SU-DHL-6 (cell line): Measurements from ENCODE around the gene HES4.
A peak's percentile ranks its signal among the peaks of the same experiment; 100 is the strongest.
"Not testable (repeated sequence)": the region's sequence is repeated elsewhere in the genome, so short reads cannot be mapped to it uniquely, and the experiment has no call there.

Experiments used
- H2AFZ ChIP-seq: fragments of 200-600 bp; sonication (generic); 2 replicates; pipeline ENCODE4 v1.6.1; 2014; ENCODE audit warnings: low read depth, mild to moderate bottlenecking, moderate library complexity, mixed read lengths, antibody characterized with exemption, low read length; ENCODE audit not compliant: severe bottlenecking
- H3F3A ChIP-seq: fragments of 200-600 bp; shearing (Covaris generic); 2 replicates; pipeline ENCODE4 v1.6.0; 2016; ENCODE audit warnings: antibody characterized with exemption, mild to moderate bottlenecking; ENCODE audit not compliant: insufficient read depth
- H3K27ac ChIP-seq: fragments of 200-600 bp; sonication (generic); 2 replicates; pipeline ENCODE4 v1.5.1; 2016; ENCODE audit warnings: low read depth, mild to moderate bottlenecking, low read length, moderate library complexity, mixed read lengths
- H3K27me3 ChIP-seq: fragments of 200-600 bp; sonication (generic), shearing (Covaris generic); 2 replicates; pipeline ENCODE4 v1.6.0; 2014; ENCODE audit warnings: mild to moderate bottlenecking, low read length
- H3K36me3 ChIP-seq: fragments of 200-600 bp; sonication (generic); 2 replicates; pipeline ENCODE4 v1.6.1; 2014; ENCODE audit warnings: mild to moderate bottlenecking, low read length, mixed read lengths
- H3K4me2 ChIP-seq: fragments of 300-600, 200-600 bp; shearing (Covaris generic), sonication (generic); 2 replicates; pipeline ENCODE4 v1.6.0; 2014; ENCODE audit warnings: low read length, low read depth, mild to moderate bottlenecking; ENCODE audit not compliant: poor library complexity, severe bottlenecking
- H3K4me3 ChIP-seq: fragments of 200-600 bp; sonication (generic); 2 replicates; pipeline ENCODE4 v1.5.1; 2014; ENCODE audit warnings: antibody characterized with exemption, low read length, mild to moderate bottlenecking, mixed read lengths; ENCODE audit not compliant: insufficient read depth, poor library complexity, severe bottlenecking
- H3K79me2 ChIP-seq: fragments of 200-600 bp; sonication (generic); 2 replicates; pipeline ENCODE4 v1.6.1; 2014; ENCODE audit warnings: mild to moderate bottlenecking, low read length, moderate library complexity; ENCODE audit not compliant: insufficient read depth
- H3K9ac ChIP-seq: fragments of 200-600 bp; sonication (generic); 2 replicates; pipeline ENCODE4 v1.7.0; 2014; ENCODE audit warnings: mild to moderate bottlenecking, low read length
- H3K9me2 ChIP-seq: fragments of 200-600 bp; sonication (generic); replicated peaks from 2 replicates; pipeline ENCODE4 v1.6.1; 2014; ENCODE audit warnings: low read length; ENCODE audit not compliant: insufficient read depth
- H3K9me3 ChIP-seq: fragments of 200-600 bp; sonication (generic); 2 replicates; pipeline ENCODE4 v1.6.1; 2014; ENCODE audit warnings: low read length, mixed read lengths; ENCODE audit not compliant: insufficient read depth
- H4K20me1 ChIP-seq: fragments of 200-600 bp; sonication (generic); 2 replicates; pipeline ENCODE4 v1.6.1; 2014; ENCODE audit warnings: low read depth, mild to moderate bottlenecking, antibody characterized with exemption, low read length, moderate library complexity, mixed read lengths
- EZH2phosphoT487 ChIP-seq: fragments of 200-600 bp; sonication (generic), shearing (Covaris generic); conservative IDR thresholded peaks from 2 replicates; pipeline ENCODE4 v1.6.1; 2018; ENCODE audit warnings: mild to moderate bottlenecking, antibody characterized with exemption, low read length, moderate library complexity, mixed read lengths
- TF ChIP-seq, protein P1 (sequence below): fragments of 200-600 bp; sonication (generic); IDR thresholded peaks from one replicate; pipeline ENCODE4 v1.5.1; 2017; ENCODE audit warnings: antibody characterized with exemption, mild to moderate bottlenecking, low read length, moderate library complexity; ENCODE audit not compliant: insufficient read depth, poor library complexity, severe bottlenecking

Gene HES4

DNA sequence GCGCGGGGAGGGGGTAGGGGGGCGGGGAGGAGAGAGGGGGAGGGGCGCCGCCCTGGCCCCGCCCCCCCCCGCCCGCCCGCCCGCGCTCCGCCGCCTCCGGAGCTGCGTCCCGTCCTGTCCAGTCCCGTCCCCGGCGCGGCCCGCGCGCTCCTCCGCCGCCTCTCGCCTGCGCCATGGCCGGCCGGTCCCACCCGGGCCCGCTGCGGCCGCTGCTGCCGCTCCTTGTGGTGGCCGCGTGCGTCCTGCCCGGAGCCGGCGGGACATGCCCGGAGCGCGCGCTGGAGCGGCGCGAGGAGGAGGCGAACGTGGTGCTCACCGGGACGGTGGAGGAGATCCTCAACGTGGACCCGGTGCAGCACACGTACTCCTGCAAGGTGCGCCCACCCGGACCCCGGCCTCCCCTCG lies 20.1 kb upstream of the HES4 start, which contains the start of gene AGRN:
Gene AGRN (plus strand): TSS at position 121 of the 405 bp plus-strand sequence. CDS start 53 bp downstream, at position 174.
- Histone ChIP-seq H3K27ac (no peak within 1 kb of the TSS), H3K9me2 (no peaks in the 10 kb centered on the region), H2AFZ (no peak within 1 kb of the TSS), H3K9me3 (no peaks in the 10 kb centered on the region), H3K4me2 (peak within 1 kb of the TSS; percentile 40), H3K36me3 (no peaks in the 10 kb centered on the region), H4K20me1 (no peaks in the 10 kb centered on the region), H3K4me3 (peak within 1 kb of the TSS; percentile 52), H3F3A (no peaks in the 10 kb centered on the region), H3K9ac (no peak within 1 kb of the TSS), H3K27me3 (no peaks in the 10 kb centered on the region), H3K79me2 (no peaks in the 10 kb centered on the region)
- TF ChIP-seq, protein P1, sequence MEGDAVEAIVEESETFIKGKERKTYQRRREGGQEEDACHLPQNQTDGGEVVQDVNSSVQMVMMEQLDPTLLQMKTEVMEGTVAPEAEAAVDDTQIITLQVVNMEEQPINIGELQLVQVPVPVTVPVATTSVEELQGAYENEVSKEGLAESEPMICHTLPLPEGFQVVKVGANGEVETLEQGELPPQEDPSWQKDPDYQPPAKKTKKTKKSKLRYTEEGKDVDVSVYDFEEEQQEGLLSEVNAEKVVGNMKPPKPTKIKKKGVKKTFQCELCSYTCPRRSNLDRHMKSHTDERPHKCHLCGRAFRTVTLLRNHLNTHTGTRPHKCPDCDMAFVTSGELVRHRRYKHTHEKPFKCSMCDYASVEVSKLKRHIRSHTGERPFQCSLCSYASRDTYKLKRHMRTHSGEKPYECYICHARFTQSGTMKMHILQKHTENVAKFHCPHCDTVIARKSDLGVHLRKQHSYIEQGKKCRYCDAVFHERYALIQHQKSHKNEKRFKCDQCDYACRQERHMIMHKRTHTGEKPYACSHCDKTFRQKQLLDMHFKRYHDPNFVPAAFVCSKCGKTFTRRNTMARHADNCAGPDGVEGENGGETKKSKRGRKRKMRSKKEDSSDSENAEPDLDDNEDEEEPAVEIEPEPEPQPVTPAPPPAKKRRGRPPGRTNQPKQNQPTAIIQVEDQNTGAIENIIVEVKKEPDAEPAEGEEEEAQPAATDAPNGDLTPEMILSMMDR = no peak
- no peak for TF ChIP-seq EZH2phosphoT487

- Histone ChIP-seq H3K9ac (no peak overlapping the region), H3K9me3 (no peaks in the 10 kb centered on the region), H3K9me2 (no peaks in the 10 kb centered on the region), H3F3A (no peaks in the 10 kb centered on the region), H4K20me1 (no peaks in the 10 kb centered on the region), H2AFZ (no peak overlapping the region), H3K4me3 (peak overlapping the region; percentile 52), H3K36me3 (no peaks in the 10 kb centered on the region), H3K79me2 (no peaks in the 10 kb centered on the region), H3K4me2 (peak overlapping the region; percentile 40), H3K27me3 (no peaks in the 10 kb centered on the region), H3K27ac (no peak overlapping the region)
- TF ChIP-seq, protein P1 = no peak
- no peak for TF ChIP-seq EZH2phosphoT487
Measured at GRCh38 chr1:1019122-1019999, 19.5 kb upstream of the HES4 start.

GRCh38 chr1:1018321-1018685 lies 18.4 kb upstream of the HES4 start:
- not testable (repeated sequence) for H3K36me3 ChIP-seq, H3K27ac ChIP-seq, H3K9me3 ChIP-seq, H3K4me3 ChIP-seq, H3K27me3 ChIP-seq, H3K79me2 ChIP-seq, H2AFZ ChIP-seq, H3F3A ChIP-seq, H4K20me1 ChIP-seq, H3K4me2 ChIP-seq, H3K9me2 ChIP-seq, H3K9ac ChIP-seq

GRCh38 chr1:1017397-1018320 lies 17.8 kb upstream of the HES4 start:
- H3K27ac ChIP-seq, H3K4me3 ChIP-seq, H3K79me2 ChIP-seq, H3K9me2 ChIP-seq, H3K9ac ChIP-seq, H3K4me2 ChIP-seq, H3F3A ChIP-seq, H3K36me3 ChIP-seq, H3K27me3 ChIP-seq, H4K20me1 ChIP-seq, H2AFZ ChIP-seq, H3K9me3 ChIP-seq: not testable (repeated sequence)
